Ascending aorta (tissue), 2 donors: ENCODE data around the gene CXADR. TPM values are rescaled to one million over a fixed set of nuclear protein-coding genes. Genes with fewer than 3 reads are reported as not detected.
"Not testable (repeated sequence)": the region's sequence is repeated elsewhere in the genome, so short reads cannot be mapped to it uniquely, and the experiment has no call there.

Source experiments
- DNase-seq, 2 donors: peaks; one replicate each; pipeline ENCODE4 v3.0.0-alpha.2; 2019; ENCODE audit warnings: low spot score in 2 of 2
- H3K27ac ChIP-seq, 2 donors: fragments of 200-600 bp; sonication (generic); one replicate each; pipeline ENCODE4 v1.5.1; 2016 to 2017; ENCODE audit warnings: mild to moderate bottlenecking in 1 of 2
- H3K27me3 ChIP-seq: fragments of 200-600 bp; sonication (generic); one replicate; pipeline ENCODE4 v1.5.1; 2017
- H3K36me3 ChIP-seq, 2 donors: fragments of 200-600 bp; sonication (generic); one replicate each; pipeline ENCODE4 v1.5.1; 2016
- H3K4me1 ChIP-seq, 2 donors: fragments of 200-600 bp; sonication (generic); one replicate each; pipeline ENCODE4 v1.5.1; 2016 to 2017; ENCODE audit warnings: mild to moderate bottlenecking in 1 of 2
- H3K4me3 ChIP-seq, 2 donors: fragments of 200-600 bp; sonication (generic); one replicate each; pipeline ENCODE4 v1.5.1; 2016 to 2017; ENCODE audit warnings: mild to moderate bottlenecking in 1 of 2
- H3K9me3 ChIP-seq, 2 donors: fragments of 200-600 bp; sonication (generic); one replicate each; pipeline ENCODE4 v1.5.1; 2016
- CTCF ChIP-seq, 3 experiments: fragments of 200-600 bp in 2 of 3; fragments of 450-650 bp in 1 of 3; sonication (generic) in 2 of 3; IDR thresholded peaks; one replicate each; pipeline ENCODE4 v1.5.1; 2016 to 2019; ENCODE audit warnings: antibody characterized with exemption in 3 of 3, mild to moderate bottlenecking in 1 of 3, moderate library complexity in 1 of 3
- intact Hi-C: fragments of 100-400 bp; cut with DNase I; formaldehyde crosslinking; loops from one replicate; pipeline ENCODE4 v1.15.1; 2023
- total RNA-seq: library from RNA; depleted of rRNA; stranded (reverse); fragments of >200 nt; gene quantifications from one replicate; pipeline ENCODE4 v1.1.0, GENCODE V29; 2016

CXADR gene
- total RNA-seq, 1 donor from 2014 or later: 0.32 TPM

GRCh38 chr21:17519965-17520609 lies 7.2 kb downstream of the CXADR start:
- intact Hi-C loops: no loop called here
- no peaks in the 10 kb centered on the region for H3K27me3 ChIP-seq

GRCh38 chr21:17523007-17523451 lies 10.2 kb downstream of the CXADR start:
- Histone ChIP-seq H3K27me3 (no peaks in the 10 kb centered on the region), H3K9me3 (no peaks in the 10 kb centered on the region), H3K27ac (no peak overlapping the region), H3K4me1 (no peaks in the 10 kb centered on the region), H3K4me3 (no peak overlapping the region), H3K36me3 (no peaks in the 10 kb centered on the region)
- no peak for TF ChIP-seq CTCF (IDR thresholded peaks at IDR 0.05)
- DNase-seq: no peak
- intact Hi-C loops: no loop called here

More at GRCh38 chr21:17519965-17520609, 7.2 kb downstream of the CXADR start:
- no peaks in the 10 kb centered on the region for H3K9me3 ChIP-seq
- no peaks in the 10 kb centered on the region for H3K36me3 ChIP-seq
- TF ChIP-seq CTCF (IDR thresholded peaks at IDR 0.05): no peak
- H3K4me3 ChIP-seq: no peak overlapping the region
- H3K27ac ChIP-seq: no peak overlapping the region
- H3K4me1 ChIP-seq: no peaks in the 10 kb centered on the region
- DNase-seq: no peak

GRCh38 chr21:17523979-17524494 lies 11.2 kb downstream of the CXADR start:
- intact Hi-C loops, H3K27ac ChIP-seq, DNase-seq: not testable (repeated sequence)

GRCh38 chr21:17524635-17525034 lies 11.8 kb downstream of the CXADR start:
- intact Hi-C loops: no loop called here
- no peak overlapping the region for H3K27ac ChIP-seq
- DNase-seq: no peak
- no peaks in the 10 kb centered on the region for H3K36me3 ChIP-seq
- TF ChIP-seq CTCF (IDR thresholded peaks at IDR 0.05): no peak
- no peaks in the 10 kb centered on the region for H3K9me3 ChIP-seq
- H3K4me1 ChIP-seq: no peaks in the 10 kb centered on the region
- no peak overlapping the region for H3K4me3 ChIP-seq
- no peaks in the 10 kb centered on the region for H3K27me3 ChIP-seq

More at GRCh38 chr21:17523979-17524494, 11.2 kb downstream of the CXADR start:
- not testable (repeated sequence) for H3K36me3 ChIP-seq, H3K27me3 ChIP-seq, H3K4me3 ChIP-seq, H3K4me1 ChIP-seq, H3K9me3 ChIP-seq

- no peaks in the 10 kb centered on the region for H3K36me3 ChIP-seq
Observed at GRCh38 chr21:17526776-17527175, 13.9 kb downstream of the CXADR start.

More at GRCh38 chr21:17526776-17527175, 13.9 kb downstream of the CXADR start:
- TF ChIP-seq CTCF (IDR thresholded peaks at IDR 0.05): no peak
- no peak overlapping the region for H3K4me3 ChIP-seq
- intact Hi-C loops: no loop called here
- no peaks in the 10 kb centered on the region for H3K4me1 ChIP-seq
- no peaks in the 10 kb centered on the region for H3K9me3 ChIP-seq
- no peak for DNase-seq
- no peak overlapping the region for H3K27ac ChIP-seq
- H3K27me3 ChIP-seq: no peaks in the 10 kb centered on the region
